Panc1 (cell line): ENCODE measurements around the gene CMYA5. TPM values are rescaled to one million over a fixed set of nuclear protein-coding genes. Genes with fewer than 3 reads are reported as not detected.

Source experiments
- ATAC-seq: fragments of 200-7000 bp; cut with Tn5 transposase; 2 replicates; pipeline ENCODE4 v1.9.1; 2020; ENCODE audit warnings: mild to moderate bottlenecking, moderate library complexity
- BruUV-seq: library from RNA; stranded (reverse); fragments of 400-500 nt; replicated peaks from 2 replicates; lab custom pipeline; 2021; lab: Mats Ljungman, UMichigan
- CTCF ChIA-PET: fragments of 300-600 bp; sonication (Branson Sonifier 250); formaldehyde crosslinking; loops from one replicate; lab custom pipeline; 2022; ENCODE audit warnings: antibody characterized with exemption; lab: Charles Lee
- POLR2A ChIA-PET: fragments of 300-600 bp; sonication (Branson Sonifier 250); formaldehyde crosslinking; loops from one replicate; lab custom pipeline; 2022; ENCODE audit warnings: antibody characterized with exemption; lab: Charles Lee
- DNase-seq: peaks from one replicate; pipeline ENCODE4 v3.0.0-alpha.2; 2010; ENCODE audit warnings: low read depth, low spot score
- H3K27ac ChIP-seq: 2 replicates; pipeline ENCODE4 v1.5.1; 2011; ENCODE audit warnings: mild to moderate bottlenecking, low read length, inconsistent platforms
- H3K27me3 ChIP-seq: fragments of 200-500 bp; sonication (Bioruptor generic); 2 replicates; pipeline ENCODE4 v1.6.0; 2014; ENCODE audit warnings: low read length, inconsistent platforms; ENCODE audit not compliant: control insufficient read depth, insufficient read depth
- H3K36me3 ChIP-seq: fragments of 200-500 bp; sonication (Bioruptor generic); 2 replicates; pipeline ENCODE4 v1.5.1; 2014; ENCODE audit warnings: inconsistent platforms, mild to moderate bottlenecking, low read length, moderate library complexity; ENCODE audit not compliant: control insufficient read depth, insufficient read depth
- H3K4me1 ChIP-seq: 2 replicates; pipeline ENCODE4 v1.5.1; 2011; ENCODE audit warnings: inconsistent platforms, mild to moderate bottlenecking, low read length, moderate library complexity; ENCODE audit not compliant: control insufficient read depth, insufficient read depth
- H3K4me3 ChIP-seq, 2 experiments: 2 replicates each; pipeline ENCODE4 v1.5.1; 2011 to 2012; ENCODE audit warnings: low read depth in 2 of 2, low read length in 2 of 2, mild to moderate bottlenecking in 2 of 2, inconsistent platforms in 1 of 2, moderate library complexity in 1 of 2
- H3K9me3 ChIP-seq: fragments of 200-500 bp; sonication (Bioruptor generic); 2 replicates; pipeline ENCODE4 v1.5.1; 2014; ENCODE audit warnings: low read depth, mild to moderate bottlenecking, inconsistent platforms, low read length, moderate library complexity; ENCODE audit not compliant: control insufficient read depth, insufficient read depth
- CTCF ChIP-seq: fragments of 450-650 bp; IDR thresholded peaks from 2 replicates; pipeline ENCODE4 v1.5.1; 2017; ENCODE audit warnings: mild to moderate bottlenecking
- POLR2AphosphoS5 ChIP-seq: IDR thresholded peaks from 2 replicates; pipeline ENCODE4 v1.6.1; 2012; ENCODE audit warnings: mild to moderate bottlenecking, low read depth, low read length, moderate library complexity
- REST ChIP-seq, 2 experiments: IDR thresholded peaks; 2 replicates each; pipeline ENCODE4 v1.6.1; 2011 to 2012; ENCODE audit warnings: low read depth in 2 of 2, control low read depth in 1 of 2, low read length in 1 of 2, mild to moderate bottlenecking in 1 of 2, moderate library complexity in 1 of 2; ENCODE audit not compliant: insufficient read depth in 1 of 2
- SIN3A ChIP-seq: IDR thresholded peaks from 2 replicates; pipeline ENCODE4 v1.6.1; 2012; ENCODE audit warnings: low read depth, mild to moderate bottlenecking, low read length, moderate library complexity, borderline replicate concordance; ENCODE audit not compliant: insufficient read depth
- TCF7L2 ChIP-seq: IDR thresholded peaks from 2 replicates; pipeline ENCODE4 v1.6.1; 2011; ENCODE audit warnings: mild to moderate bottlenecking, low read depth, low read length, inconsistent platforms
- in situ Hi-C: cut with HindIII; loops from 2 replicates; pipeline ENCODE4 v1.10.0; 2016; ENCODE audit warnings: low sequenced_read_pairs, low pct_unique_long_range_greater_than_20kb
- intact Hi-C: fragments of 100-400 bp; cut with micrococcal nuclease; formaldehyde crosslinking; loops from one replicate; pipeline ENCODE4 v1.10.0; 2022; ENCODE audit not compliant: unreplicated experiment
- total RNA-seq: library from RNA; stranded (reverse); gene quantifications from one replicate; pipeline ENCODE4 v1.2.1, GENCODE V29; 2021; ENCODE audit not compliant: unreplicated experiment

CMYA5 gene
- total RNA-seq, 1 experiment from 2014 or later = 0.31 TPM

GRCh38 chr5:79730564-79730963 lies 40.9 kb downstream of the CMYA5 start:
- no peak overlapping the region for H3K27ac ChIP-seq
- ATAC-seq (no peak), DNase-seq (no peak)
- no peaks in the 10 kb centered on the region for H3K4me1 ChIP-seq
- no TSS peak for BruUV-seq
- peaks cover 54% of the 10 kb centered on the region for H3K27me3 ChIP-seq
- ChIA-PET CTCF (no interaction called here), POLR2A (no interaction called here)
- no peak overlapping the region for H3K4me3 ChIP-seq
- H3K36me3 ChIP-seq = no peaks in the 10 kb centered on the region
- H3K9me3 ChIP-seq = no peaks in the 10 kb centered on the region; the same call in 1 of the 2 replicates
- intact Hi-C loops = no loop called here
- in situ Hi-C loops = no loop called here
- TF ChIP-seq POLR2AphosphoS5 = no peak
- TF ChIP-seq SIN3A = no peak
- TF ChIP-seq REST (IDR thresholded peaks at IDR 0.05; ENCODE audit: insufficient read depth in 1 of 2, low read depth in 2 of 2, low read length in 1 of 2) = no peak
- no peak for TF ChIP-seq CTCF
- no peak for TF ChIP-seq TCF7L2

GRCh38 chr5:79731775-79732174 lies 42.1 kb downstream of the CMYA5 start:
- DNase-seq (no peak), ATAC-seq (no peak)
- H3K9me3 ChIP-seq = no peaks in the 10 kb centered on the region; the same call in 1 of the 2 replicates
- peaks cover 66% of the 10 kb centered on the region for H3K27me3 ChIP-seq
- ChIA-PET CTCF (no interaction called here), POLR2A (no interaction called here)
- TF ChIP-seq POLR2AphosphoS5 (no peak), TCF7L2 (no peak), CTCF (no peak), SIN3A (no peak), REST (IDR thresholded peaks at IDR 0.05; ENCODE audit: insufficient read depth in 1 of 2, low read depth in 2 of 2, low read length in 1 of 2) (no peak)
- no peaks in the 10 kb centered on the region for H3K4me1 ChIP-seq
- H3K36me3 ChIP-seq = no peaks in the 10 kb centered on the region
- H3K27ac ChIP-seq = no peak overlapping the region
- in situ Hi-C loops = no loop called here
- no TSS peak for BruUV-seq
- intact Hi-C loops = no loop called here
- H3K4me3 ChIP-seq = no peak overlapping the region
